SU-DHL-6 (cell line): ENCODE data around the gene MAPK11.

ENCODE experiments used
- CTCF ChIP-seq: fragments of 200-600 bp; sonication (generic); IDR thresholded peaks from one replicate; pipeline ENCODE4 v1.5.1; 2017; ENCODE audit warnings: antibody characterized with exemption, mild to moderate bottlenecking, low read length, moderate library complexity; ENCODE audit not compliant: insufficient read depth, poor library complexity, severe bottlenecking
- EZH2phosphoT487 ChIP-seq: fragments of 200-600 bp; sonication (generic), shearing (Covaris generic); conservative IDR thresholded peaks from 2 replicates; pipeline ENCODE4 v1.6.1; 2018; ENCODE audit warnings: mild to moderate bottlenecking, antibody characterized with exemption, low read length, moderate library complexity, mixed read lengths

- TF ChIP-seq CTCF (no peak), EZH2phosphoT487 (no peak)
These were observed 49.4 kb downstream of the MAPK11 start for GRCh38 chr22:50220603-50221409.
